Esophagus squamous epithelium (tissue), 4 donors: Measurements from ENCODE around the gene PCP4.

Source experiments
- CTCF ChIP-seq, 6 experiments: fragments of 450-650 bp in 4 of 6; fragments of 200-600 bp in 2 of 6; sonication (generic) in 2 of 6; IDR thresholded peaks; one replicate each; pipeline ENCODE4 v1.5.1; 2016 to 2019; ENCODE audit warnings: antibody characterized with exemption in 6 of 6, mild to moderate bottlenecking in 4 of 6, moderate library complexity in 4 of 6
- POLR2A ChIP-seq, 4 donors: fragments of 450-650 bp; IDR thresholded peaks; one replicate each; pipeline ENCODE4 v1.6.1; 2017; ENCODE audit warnings: antibody characterized with exemption in 4 of 4, mild to moderate bottlenecking in 4 of 4, moderate library complexity in 3 of 4

DNA sequence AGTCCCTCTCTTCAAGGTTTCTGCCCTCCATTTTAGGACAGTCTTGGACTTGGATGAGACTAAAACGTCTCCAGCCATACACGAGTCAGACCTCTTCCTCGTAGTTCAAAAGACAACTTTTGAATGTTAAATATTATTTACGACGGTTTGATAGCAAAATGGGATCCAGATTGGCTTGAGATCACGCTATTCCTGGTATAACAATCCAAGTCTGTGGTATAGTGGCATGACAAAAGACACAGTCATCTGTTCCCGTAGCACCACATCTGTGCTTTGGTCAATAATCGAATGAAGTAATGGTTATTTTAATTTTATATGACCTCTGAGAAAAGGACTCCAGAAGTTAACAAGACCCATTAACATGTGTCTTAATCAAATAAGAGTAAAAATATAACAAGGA lies 7.0 kb downstream of the PCP4 start:
- TF ChIP-seq CTCF (IDR thresholded peaks at IDR 0.05) (no peak), POLR2A (IDR thresholded peaks at IDR 0.05) (no peak)
